GM18951 (cell line): ENCODE data around the gene CATSPER1.

Source experiments
- POLR2A ChIP-seq: IDR thresholded peaks from 4 replicates; pipeline ENCODE4 v1.6.1; 2011; ENCODE audit warnings: mild to moderate bottlenecking; ENCODE audit not compliant: insufficient read length, insufficient read depth; ENCODE audit errors: extremely low read depth
- in situ Hi-C: fragments of 300-500 bp; cut with MboI; formaldehyde crosslinking; loops from one replicate; pipeline ENCODE4 v1.12.0; 2022; ENCODE audit warnings: low sequenced_read_pairs, mixed read lengths, inconsistent platforms; ENCODE audit not compliant: unreplicated experiment

CATSPER1 gene

GRCh38 chr11:65987336-65987735 is 38.9 kb downstream of the CATSPER1 start:
- in situ Hi-C loops, result loop anchor here (5.0 to 25.0 kb wide), 2 partner anchors 105 to 275 kb away; partner anchors contain the start of genes KAT5 and RNASEH2C
- TF ChIP-seq POLR2A, result no peak

- in situ Hi-C loops, result loop anchor here (25.0 kb wide), 1 partner anchor 271 kb away; the partner anchor contains the start of genes KAT5 and RNASEH2C
- TF ChIP-seq POLR2A, result no peak
Observed at GRCh38 chr11:65983589-65983987, 42.7 kb downstream of the CATSPER1 start.

- TF ChIP-seq POLR2A, result no peak
- in situ Hi-C loops, result loop anchor here (25.0 kb wide), 1 partner anchor 271 kb away; the partner anchor contains the start of genes KAT5 and RNASEH2C
Observed at GRCh38 chr11:65982824-65983588, 43.3 kb downstream of the CATSPER1 start.

- in situ Hi-C loops, result loop anchor here (25.0 kb wide), 1 partner anchor 270 kb away; the partner anchor contains the start of genes KAT5 and RNASEH2C
- TF ChIP-seq POLR2A, result no peak
Observed at GRCh38 chr11:65981972-65982823, 44.1 kb downstream of the CATSPER1 start.

GRCh38 chr11:65981101-65981740 is 45.1 kb downstream of the CATSPER1 start:
- in situ Hi-C loops, result loop anchor here (25.0 kb wide), 1 partner anchor 269 kb away; the partner anchor contains the start of genes KAT5 and RNASEH2C

GRCh38 chr11:65979261-65979759 is 47.0 kb downstream of the CATSPER1 start:
- no peak for TF ChIP-seq POLR2A
- in situ Hi-C loops, result loop anchor here (25.0 kb wide), 1 partner anchor 267 kb away; the partner anchor contains the start of genes KAT5 and RNASEH2C

More at GRCh38 chr11:65981101-65981740, 45.1 kb downstream of the CATSPER1 start:
- TF ChIP-seq POLR2A, result no peak

GRCh38 chr11:65978391-65979238 is 47.7 kb downstream of the CATSPER1 start:
- no peak for TF ChIP-seq POLR2A
- in situ Hi-C loops, result loop anchor here (25.0 kb wide), 1 partner anchor 266 kb away; the partner anchor contains the start of genes KAT5 and RNASEH2C

GRCh38 chr11:65977621-65978390 is 48.5 kb downstream of the CATSPER1 start:
- in situ Hi-C loops, result loop anchor here (25.0 kb wide), 1 partner anchor 266 kb away; the partner anchor contains the start of genes KAT5 and RNASEH2C
- no peak for TF ChIP-seq POLR2A

- TF ChIP-seq POLR2A, result no peak
- in situ Hi-C loops, result loop anchor here (25.0 kb wide), 1 partner anchor 264 kb away; the partner anchor contains the start of genes KAT5 and RNASEH2C
Observed at GRCh38 chr11:65976216-65977176, 49.8 kb downstream of the CATSPER1 start.

GRCh38 chr11:65975771-65976170 is 50.5 kb downstream of the CATSPER1 start:
- in situ Hi-C loops, result loop anchor here (25.0 kb wide), 1 partner anchor 263 kb away; the partner anchor contains the start of genes KAT5 and RNASEH2C
- TF ChIP-seq POLR2A, result no peak
